NCI-H526 treated with DMSO at 0.1 percent for 48 hours (cell line): Measurements from ENCODE around the gene KAT8.
"Not testable (repeated sequence)": the region's sequence is repeated elsewhere in the genome, so short reads cannot be mapped to it uniquely, and the experiment has no call there.

Source experiments
- DNase-seq: peaks from one replicate; lab custom pipeline; 2025; lab: John Stamatoyannopoulos, UW

Gene KAT8

GRCh38 chr16:31083981-31084380, 33.5 kb upstream of the KAT8 start:
- no peak for DNase-seq

- no peak for DNase-seq
These were observed 32.7 kb upstream of the KAT8 start for GRCh38 chr16:31084584-31085302.

GRCh38 chr16:31085411-31085810, 32.1 kb upstream of the KAT8 start:
- peak; percentile 53 for DNase-seq

- peak; percentile 29 for DNase-seq
These were observed 31.4 kb upstream of the KAT8 start for GRCh38 chr16:31085873-31086628.

GRCh38 chr16:31086629-31086906, 30.9 kb upstream of the KAT8 start:
- DNase-seq: no peak

GRCh38 chr16:31087481-31087880, 30.0 kb upstream of the KAT8 start:
- DNase-seq: no peak

GRCh38 chr16:31087971-31088370, 29.5 kb upstream of the KAT8 start:
- DNase-seq: no peak

GRCh38 chr16:31088459-31089183, 28.8 kb upstream of the KAT8 start, which contains the start of gene PRSS53:
Gene PRSS53 (minus strand): TSS chr16:31088943. CDS start chr16:31088809, 134 bp downstream.
- DNase-seq: no peak

GRCh38 chr16:31089199-31089598, 28.3 kb upstream of the KAT8 start:
- no peak for DNase-seq

GRCh38 chr16:31090540-31090939, 26.9 kb upstream of the KAT8 start:
- DNase-seq: no peak

GRCh38 chr16:31092330-31092729, 25.1 kb upstream of the KAT8 start:
- DNase-seq: no peak

GRCh38 chr16:31093132-31093703, 24.2 kb upstream of the KAT8 start:
- DNase-seq: peak; percentile 43

GRCh38 chr16:31094088-31094423, 23.4 kb upstream of the KAT8 start:
- no peak for DNase-seq

- peak; percentile 98 for DNase-seq
These were observed 22.9 kb upstream of the KAT8 start, which contains the start of gene VKORC1 for GRCh38 chr16:31094424-31095120. Gene VKORC1 (minus strand): TSS chr16:31094797. CDS start chr16:31094729, 68 bp downstream.

GRCh38 chr16:31099860-31100638, 17.4 kb upstream of the KAT8 start:
- DNase-seq: no peak

- DNase-seq: not testable (repeated sequence)
These were observed 16.4 kb upstream of the KAT8 start for GRCh38 chr16:31100876-31101641.

- DNase-seq: peak; percentile 4
These were observed 11.7 kb upstream of the KAT8 start for GRCh38 chr16:31105677-31106213.

GRCh38 chr16:31106509-31107464, 10.7 kb upstream of the KAT8 start:
- no peak for DNase-seq

GRCh38 chr16:31107465-31107867, 10.0 kb upstream of the KAT8 start:
- DNase-seq: no peak
